ENCODE results near the gene PRDM16.

Gene PRDM16

DNA sequence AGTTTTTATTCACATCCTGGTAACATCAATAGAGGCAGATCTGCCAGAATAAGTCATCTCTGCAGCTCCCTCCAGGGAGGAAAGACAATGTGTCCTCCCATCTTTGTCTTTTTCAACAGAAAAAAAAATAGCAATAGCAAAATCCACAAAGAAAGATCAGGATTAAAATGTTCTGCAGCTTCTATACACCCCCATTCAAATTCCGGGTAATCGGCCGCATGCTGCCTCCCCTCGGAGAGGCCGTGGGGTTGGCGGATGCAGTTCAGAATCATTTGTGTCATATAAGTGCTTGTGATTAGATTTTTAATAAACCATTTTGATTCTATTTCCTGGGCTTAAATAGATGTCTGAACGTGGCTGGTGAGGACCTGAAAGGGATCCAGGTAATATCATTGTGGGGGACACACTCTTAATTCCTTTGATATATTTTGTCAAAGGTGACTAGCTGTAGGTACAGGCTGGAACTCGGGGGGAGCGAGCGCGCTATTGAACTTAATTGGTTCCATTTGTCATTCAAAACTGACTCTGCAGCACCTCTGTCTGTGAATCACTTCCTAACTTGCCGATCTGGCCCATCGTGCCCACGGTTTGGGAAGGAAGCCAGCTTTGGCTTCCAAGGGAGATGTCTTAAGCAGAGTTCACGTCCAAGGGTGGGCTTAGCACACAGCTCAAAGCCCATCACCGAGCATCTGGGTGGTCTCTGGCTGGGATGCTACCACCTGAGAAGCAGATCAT is 299.9 kb downstream of the PRDM16 start:
- TF ChIP-seq GATA1 (IDR thresholded peaks at IDR 0.05; ENCODE audit: low read depth, low read length) (no peak), POLR2A (IDR thresholded peaks at IDR 0.05; ENCODE audit: low read length) (no peak)
- no peak for DNase-seq

DNA sequence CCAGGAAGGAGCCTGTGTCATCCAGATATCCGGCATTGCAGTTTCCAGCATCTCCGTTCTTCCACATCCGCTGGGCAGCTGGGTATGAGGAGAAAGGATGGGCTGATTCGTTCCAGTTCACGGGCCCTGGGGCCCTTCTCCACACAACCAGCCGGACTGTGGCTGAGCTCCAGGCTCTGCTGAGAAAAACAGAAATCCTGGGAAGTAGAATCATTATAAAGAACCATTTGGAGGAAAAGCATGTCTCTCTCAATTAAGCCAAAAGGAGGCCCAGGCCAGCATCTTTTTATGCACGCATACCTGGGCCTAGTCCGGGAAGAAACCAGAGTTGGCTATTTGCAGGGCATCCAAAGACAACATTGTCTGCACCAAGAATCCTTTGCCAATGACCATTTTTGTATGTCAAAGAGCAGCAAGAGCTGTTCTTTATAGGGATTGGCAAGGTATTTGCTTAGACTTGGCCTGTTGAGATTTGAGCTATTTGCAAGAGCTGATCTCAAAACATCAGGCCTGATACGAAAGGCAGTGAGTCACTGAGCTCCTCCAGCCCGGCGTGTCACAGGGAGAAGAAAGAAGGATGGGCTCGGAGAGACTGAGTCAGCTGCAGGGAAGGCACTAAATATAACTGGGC is 300.6 kb downstream of the PRDM16 start:
- DNase-seq, result no peak
- TF ChIP-seq GATA1 (IDR thresholded peaks at IDR 0.05; ENCODE audit: low read depth, low read length) (no peak), POLR2A (IDR thresholded peaks at IDR 0.05; ENCODE audit: low read length) (no peak)

DNA sequence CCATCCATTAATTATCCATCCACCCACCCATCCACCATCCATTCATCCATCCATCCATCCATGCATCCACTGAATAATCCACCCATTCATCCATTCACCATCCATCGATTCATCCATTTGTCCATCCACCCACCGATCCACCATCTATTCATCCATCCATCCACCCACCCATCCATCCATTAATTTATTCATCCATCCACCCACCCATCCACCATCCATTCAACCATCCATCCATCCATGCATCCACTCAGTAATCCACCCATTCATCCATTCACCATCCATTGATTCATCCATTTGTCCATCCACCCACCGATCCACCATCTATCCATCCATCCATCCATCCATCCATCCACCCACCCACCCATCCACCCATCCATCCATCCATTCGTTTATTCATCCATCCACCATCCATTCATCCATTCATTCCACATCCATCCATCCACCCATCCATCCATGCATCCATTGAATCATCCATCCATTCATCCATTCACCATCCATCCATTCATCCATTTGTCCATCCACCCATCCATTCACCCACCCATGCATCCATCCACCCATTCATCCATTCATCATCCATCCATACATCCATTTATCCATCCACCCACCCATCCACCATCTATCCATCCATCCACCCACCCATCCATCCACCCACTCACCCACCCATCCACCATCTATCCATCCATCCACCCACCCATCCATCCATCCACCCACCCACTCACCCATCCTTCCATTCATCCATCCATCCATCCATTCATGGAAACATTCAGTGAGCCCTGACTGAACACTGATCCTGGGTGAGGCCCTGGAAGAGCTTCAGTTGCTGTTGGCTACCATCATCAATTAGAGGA is 302.1 kb downstream of the PRDM16 start:
- no peak for DNase-seq
- TF ChIP-seq POLR2A (IDR thresholded peaks at IDR 0.05; ENCODE audit: low read length) (no peak), GATA1 (IDR thresholded peaks at IDR 0.05; ENCODE audit: low read depth, low read length) (no peak)

DNA sequence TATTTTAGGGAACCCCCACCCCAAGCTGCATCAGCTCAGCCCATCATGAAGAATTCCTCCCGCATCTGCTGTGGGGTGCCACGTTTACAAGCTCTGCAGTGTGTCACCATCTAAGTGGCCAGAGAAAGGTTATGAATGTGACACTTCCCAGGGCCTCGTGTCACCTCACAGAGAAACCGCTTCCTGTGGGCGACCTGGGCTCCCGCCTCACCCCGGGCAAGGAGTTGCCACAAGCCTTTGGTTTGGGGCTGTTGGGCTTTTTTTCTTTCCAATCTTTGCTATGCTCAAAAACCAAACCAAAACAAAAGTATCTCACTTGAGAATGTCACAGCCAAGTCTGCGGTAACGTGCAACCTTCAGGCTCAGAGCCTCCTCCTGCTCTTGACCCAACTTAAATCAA is 303.3 kb downstream of the PRDM16 start:
- no peak for DNase-seq
- TF ChIP-seq POLR2A (IDR thresholded peaks at IDR 0.05; ENCODE audit: low read length), result no peak
- no peak for TF ChIP-seq GATA1 (IDR thresholded peaks at IDR 0.05; ENCODE audit: low read depth, low read length)

DNA sequence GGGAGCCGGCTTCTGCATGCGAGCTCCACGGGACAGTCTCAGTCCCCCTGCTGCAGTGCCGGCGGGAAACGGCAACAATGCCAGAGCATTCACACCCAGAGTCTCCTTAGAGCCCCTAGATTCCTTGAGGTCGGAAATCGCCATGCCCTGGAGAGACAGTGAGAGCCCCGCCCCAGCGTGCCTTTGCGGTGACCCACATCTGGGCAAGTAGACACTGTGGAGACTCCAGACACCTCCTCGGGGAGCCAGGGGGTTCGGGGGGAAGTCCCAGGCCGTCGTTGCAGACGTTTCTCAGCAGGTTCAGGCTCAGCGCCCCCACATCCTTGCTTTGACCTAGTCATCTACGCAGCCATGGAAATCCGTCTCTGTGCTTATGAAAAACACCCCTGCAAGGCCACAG is 304.2 kb downstream of the PRDM16 start:
- no peak for DNase-seq
- no peak for TF ChIP-seq GATA1 (IDR thresholded peaks at IDR 0.05; ENCODE audit: low read depth, low read length)
- TF ChIP-seq POLR2A (IDR thresholded peaks at IDR 0.05; ENCODE audit: low read length), result no peak

DNA sequence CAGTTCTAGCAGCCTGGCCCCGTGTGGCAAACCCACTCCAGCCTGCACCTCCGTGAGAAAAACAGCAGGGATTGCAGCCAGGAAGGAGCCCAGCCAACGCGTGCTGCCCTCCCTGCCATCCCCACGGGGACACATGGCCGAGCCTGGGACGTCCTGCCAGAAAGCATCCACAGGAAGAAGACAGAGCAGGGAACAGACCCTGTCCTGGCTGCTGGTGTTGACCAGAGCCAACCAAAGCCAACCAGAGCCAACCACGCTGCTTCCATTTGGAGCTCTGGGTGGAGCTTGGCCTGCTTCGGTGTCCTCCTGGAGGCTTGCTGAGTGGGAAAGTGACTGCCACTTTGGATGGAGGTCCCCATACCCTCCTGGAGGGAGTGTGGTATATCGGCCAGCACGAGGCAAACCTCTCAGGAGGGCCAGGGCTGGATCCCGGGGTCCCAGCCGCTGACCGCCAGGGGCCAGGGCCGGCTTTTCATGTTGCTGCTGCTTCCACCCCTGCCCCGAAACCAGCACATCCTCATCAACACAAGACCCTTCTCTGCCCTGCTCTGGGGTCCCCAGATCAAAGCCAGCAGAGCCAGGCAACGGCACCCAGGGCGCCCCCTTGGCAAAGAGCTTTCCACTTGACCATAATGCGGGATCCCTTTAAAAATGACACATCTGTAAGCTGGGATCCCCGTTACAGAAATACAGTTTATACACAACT is 304.9 kb downstream of the PRDM16 start:
- TF ChIP-seq POLR2A (IDR thresholded peaks at IDR 0.05; ENCODE audit: low read length), result no peak
- TF ChIP-seq GATA1 (IDR thresholded peaks at IDR 0.05; ENCODE audit: low read depth, low read length), result no peak
- DNase-seq, result no peak

DNA sequence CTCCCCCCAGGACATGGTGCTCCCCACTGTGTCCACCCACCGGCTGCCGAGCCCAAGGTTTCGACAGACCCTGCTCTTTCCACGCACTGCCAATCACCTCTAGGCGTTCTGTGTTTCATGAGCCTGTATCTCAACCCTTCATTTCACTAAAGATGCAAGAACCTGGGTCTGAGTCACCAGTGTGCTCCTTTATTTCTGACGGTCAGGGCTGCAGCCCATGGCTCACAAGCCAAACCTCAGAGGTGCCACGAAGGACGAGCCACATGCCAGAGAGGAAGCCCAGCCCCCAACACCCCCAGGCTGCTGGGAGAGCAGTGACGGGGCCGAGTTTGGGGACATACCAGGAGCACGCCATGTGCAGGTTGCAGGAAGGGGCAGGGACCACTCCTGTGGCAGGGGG is 306.2 kb downstream of the PRDM16 start:
- no peak for DNase-seq
- TF ChIP-seq POLR2A (IDR thresholded peaks at IDR 0.05; ENCODE audit: low read length) (no peak), GATA1 (IDR thresholded peaks at IDR 0.05; ENCODE audit: low read depth, low read length) (no peak)

DNA sequence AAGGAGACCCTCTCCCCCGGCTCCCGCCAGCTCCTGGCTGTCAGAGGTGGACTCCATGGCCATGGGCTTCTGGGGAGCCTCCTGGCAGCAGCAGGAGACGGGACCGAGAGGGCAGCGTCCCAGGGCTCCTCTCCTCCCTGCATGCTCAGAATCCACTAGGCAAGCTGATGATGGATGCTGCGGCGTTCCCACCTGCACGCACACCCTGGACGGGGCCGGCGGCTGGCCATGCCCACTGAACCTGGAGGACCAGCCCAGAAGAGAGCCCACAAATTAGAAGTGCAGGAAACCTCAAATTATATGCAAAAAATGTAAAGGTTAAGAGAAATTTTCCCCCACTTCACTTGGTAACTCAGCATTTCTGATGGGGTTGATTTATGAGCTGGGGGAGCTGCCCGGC is 308.2 kb downstream of the PRDM16 start:
- TF ChIP-seq GATA1 (IDR thresholded peaks at IDR 0.05; ENCODE audit: low read depth, low read length), result no peak
- TF ChIP-seq POLR2A (IDR thresholded peaks at IDR 0.05; ENCODE audit: low read length), result no peak
- no peak for DNase-seq

DNA sequence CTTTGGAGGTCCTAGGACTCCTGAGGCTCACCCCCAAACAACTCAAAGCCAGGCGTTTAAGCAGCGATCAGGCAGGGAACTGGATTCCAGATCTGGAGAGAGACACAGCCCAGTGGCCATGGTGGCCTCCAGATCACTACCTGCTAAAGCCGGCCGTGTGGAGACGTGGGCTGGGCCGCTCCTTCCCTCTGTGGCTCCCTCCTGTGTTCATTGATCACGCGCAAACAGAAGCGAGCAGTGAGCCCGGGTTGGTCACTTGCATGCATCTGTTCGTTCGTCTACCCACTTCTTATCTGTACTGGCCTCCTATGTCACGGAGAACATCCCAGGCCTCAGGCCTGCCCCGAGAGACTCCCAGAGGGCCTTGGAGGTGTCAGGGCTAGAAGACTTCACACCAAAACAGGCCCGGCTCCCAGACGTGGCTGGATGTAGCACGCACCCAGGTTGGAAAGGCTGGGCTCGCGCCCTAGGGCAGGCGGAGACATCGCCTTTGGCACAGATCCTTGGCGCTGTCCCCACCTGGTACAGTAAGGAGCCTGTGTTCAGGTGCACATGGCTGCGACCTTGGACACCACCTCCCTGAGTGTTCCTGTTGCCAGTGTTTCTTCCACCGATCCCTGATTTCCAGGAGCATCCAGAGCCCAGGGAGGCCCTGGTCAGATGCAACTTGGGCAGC is 308.7 kb downstream of the PRDM16 start:
- TF ChIP-seq GATA1 (IDR thresholded peaks at IDR 0.05; ENCODE audit: low read depth, low read length), result no peak
- no peak for TF ChIP-seq POLR2A (IDR thresholded peaks at IDR 0.05; ENCODE audit: low read length)
- no peak for DNase-seq

DNA sequence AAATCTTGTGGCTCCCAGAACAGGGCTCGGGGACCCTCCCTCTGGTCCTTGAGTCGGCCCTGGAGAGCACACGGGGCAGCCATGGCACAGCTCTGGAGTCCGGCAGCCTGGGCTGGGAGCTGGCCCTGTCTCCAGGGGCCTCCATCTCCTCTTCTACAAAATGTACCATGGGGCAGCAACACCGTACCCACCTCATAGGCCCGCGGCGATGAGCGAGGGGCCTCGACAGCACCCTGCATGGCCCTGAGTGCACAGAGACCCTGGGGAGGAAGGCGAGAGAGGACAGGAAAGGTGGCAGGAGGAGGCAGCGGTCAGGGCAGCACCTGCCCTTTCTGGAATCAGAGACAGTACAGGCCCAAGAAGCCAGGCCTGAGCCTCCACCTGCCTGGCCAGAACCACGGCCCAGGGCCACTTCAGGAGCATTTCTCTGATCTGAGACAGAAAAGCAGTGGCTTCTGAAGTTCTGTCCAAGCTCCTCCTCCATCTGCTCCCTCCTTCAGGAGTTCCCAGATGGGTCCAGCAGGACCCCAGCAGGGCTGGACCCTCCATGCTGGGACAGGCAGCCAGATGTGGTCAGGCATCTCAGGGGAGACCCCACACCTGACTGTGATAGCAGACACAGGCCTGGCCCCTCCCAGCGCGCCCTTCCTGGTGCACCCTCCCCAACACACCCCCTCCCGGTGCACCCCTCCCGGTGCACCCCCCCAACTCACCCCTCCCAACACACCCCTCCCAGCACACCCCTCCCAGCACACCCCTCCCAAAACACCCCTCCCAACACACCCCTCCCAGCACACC is 309.6 kb downstream of the PRDM16 start:
- no peak for DNase-seq
- no peak for TF ChIP-seq GATA1 (IDR thresholded peaks at IDR 0.05; ENCODE audit: low read depth, low read length)

DNA sequence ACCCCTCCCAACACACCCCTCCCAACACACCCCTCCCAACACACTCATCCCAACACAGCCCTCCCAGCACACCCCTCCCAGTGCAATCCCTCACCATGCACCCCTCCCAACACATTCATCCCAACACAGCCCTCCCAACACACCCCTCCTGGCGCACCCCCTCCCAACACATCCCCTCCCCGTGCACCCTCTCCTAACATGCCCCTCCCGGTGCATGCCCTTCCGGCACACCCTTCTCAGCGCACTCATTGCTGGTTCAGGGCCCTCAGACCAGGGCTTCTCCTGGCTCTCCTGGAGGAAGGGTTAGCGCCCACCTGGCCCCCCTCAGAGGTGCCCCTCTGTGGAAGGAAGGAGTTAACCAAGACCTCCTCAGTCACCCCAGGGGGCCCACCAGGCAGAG is 310.9 kb downstream of the PRDM16 start:
- no peak for DNase-seq
- no peak for TF ChIP-seq POLR2A (IDR thresholded peaks at IDR 0.05; ENCODE audit: low read length)

DNA sequence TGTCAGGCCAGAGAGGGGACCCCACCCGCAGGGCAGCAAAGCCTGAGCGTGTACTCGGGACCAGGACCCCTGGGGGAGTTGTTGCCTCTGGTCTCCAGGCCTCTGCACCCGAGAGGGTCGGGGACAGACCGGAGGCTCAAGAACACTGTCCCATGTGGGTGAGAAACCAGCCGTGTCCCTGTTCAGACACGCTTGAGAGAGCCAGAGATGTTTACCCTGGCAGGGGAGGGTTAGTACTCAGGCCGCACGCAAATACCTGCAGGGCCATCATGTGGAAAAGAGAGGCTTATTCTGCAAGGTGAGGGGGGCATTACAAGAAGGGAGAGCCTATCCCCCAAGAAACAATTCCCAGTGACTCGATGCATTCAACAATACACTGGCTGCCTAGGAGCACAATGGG is 311.5 kb downstream of the PRDM16 start:
- TF ChIP-seq POLR2A (IDR thresholded peaks at IDR 0.05; ENCODE audit: low read length) (no peak), GATA1 (IDR thresholded peaks at IDR 0.05; ENCODE audit: low read depth, low read length) (no peak)
- no peak for DNase-seq

DNA sequence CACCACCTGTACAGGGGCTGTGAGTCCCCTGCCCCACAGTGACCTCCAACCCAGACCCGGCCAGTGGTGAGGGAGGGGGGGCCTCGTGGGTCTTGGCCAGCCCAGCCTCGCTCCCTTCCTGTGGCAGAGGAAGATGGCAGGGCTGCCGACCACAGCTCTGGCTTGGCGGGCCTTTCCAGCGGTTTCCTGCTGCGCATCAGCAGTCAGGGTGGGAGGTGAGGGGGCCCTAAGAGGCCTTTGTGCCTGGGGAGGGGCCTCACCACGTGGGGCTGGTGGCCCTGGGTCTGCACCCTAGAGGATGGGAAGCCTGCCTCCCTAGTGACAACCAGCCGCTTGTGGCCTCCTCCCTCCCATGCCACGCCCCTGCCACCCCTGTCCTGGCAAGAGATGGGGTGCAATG is 312.9 kb downstream of the PRDM16 start:
- TF ChIP-seq POLR2A (IDR thresholded peaks at IDR 0.05; ENCODE audit: low read length) (no peak), GATA1 (IDR thresholded peaks at IDR 0.05; ENCODE audit: low read depth, low read length) (no peak)
- DNase-seq, result no peak

Measured in erythroblast (primary cell).